ENCODE data around the gene SH3RF3. TPM values are rescaled to one million over a fixed set of nuclear protein-coding genes. Genes with fewer than 3 reads are reported as not detected.
A peak's percentile ranks its signal among the peaks of the same experiment; 100 is the strongest.

Gene SH3RF3
- total and polyA plus RNA-seq, 2 donors (not counting 1 experiment from before 2014, with no cell fraction given), result 8.3 to 10.1 TPM

- H3K36me3 ChIP-seq (ENCODE audit: control insufficient read depth, insufficient read depth, low read length), result no peaks in the 10 kb centered on the region
- no peak for DNase-seq (ENCODE audit: low read depth in 2 of 2)
- H3K9me3 ChIP-seq (ENCODE audit: control insufficient read depth, insufficient read depth, low read depth, low read length), result no peaks in the 10 kb centered on the region
- no peaks in the 10 kb centered on the region for H4K20me1 ChIP-seq (ENCODE audit: control insufficient read depth, extremely low read depth, insufficient read depth, low read length)
- no peak overlapping the region for H3K4me3 ChIP-seq (replicated peaks in 1 of 4; ENCODE audit: control extremely low read depth in 1 of 4, insufficient read depth in 1 of 4, low read depth in 3 of 4, low read length in 4 of 4)
- H3K4me2 ChIP-seq (ENCODE audit: extremely low read depth, insufficient read depth, low read length), result no peak overlapping the region
- no peak overlapping the region for H2AFZ ChIP-seq (ENCODE audit: low read length)
- no peak overlapping the region for H3K9ac ChIP-seq (ENCODE audit: insufficient read depth, low read length)
- H3K79me2 ChIP-seq (ENCODE audit: control insufficient read depth, insufficient read depth, low read length), result no peaks in the 10 kb centered on the region
- no peak overlapping the region for H3K27ac ChIP-seq (ENCODE audit: insufficient read depth, low read length)
- TF ChIP-seq CTCF (conservative IDR thresholded peaks at IDR 0.05 in 1 of 2, IDR thresholded peaks at IDR 0.05 in 1 of 2; ENCODE audit: low read depth in 1 of 2, low read length in 2 of 2) (no peak), EZH2 (IDR thresholded peaks at IDR 0.05; ENCODE audit: low read length, missing control alignments) (no peak)
- H3K4me1 ChIP-seq (ENCODE audit: control insufficient read depth, extremely low read depth, insufficient read depth, low read length), result no peaks in the 10 kb centered on the region
- H3K27me3 ChIP-seq (ENCODE audit: control insufficient read depth, insufficient read depth, low read length), result no peaks in the 10 kb centered on the region
These were observed 41.8 kb upstream of the SH3RF3 start for GRCh38 chr2:109087055-109087663.

GRCh38 chr2:109089602-109090300, 39.3 kb upstream of the SH3RF3 start:
- H3K4me2 ChIP-seq (ENCODE audit: extremely low read depth, insufficient read depth, low read length), result no peak overlapping the region
- no peak overlapping the region for H3K27ac ChIP-seq (ENCODE audit: insufficient read depth, low read length)
- no peak overlapping the region for H3K9ac ChIP-seq (ENCODE audit: insufficient read depth, low read length)
- H3K79me2 ChIP-seq (ENCODE audit: control insufficient read depth, insufficient read depth, low read length), result no peaks in the 10 kb centered on the region
- no peak for TF ChIP-seq EZH2 (IDR thresholded peaks at IDR 0.05; ENCODE audit: low read length, missing control alignments)
- TF ChIP-seq CTCF (conservative IDR thresholded peaks at IDR 0.05 in 1 of 2, IDR thresholded peaks at IDR 0.05 in 1 of 2; ENCODE audit: low read depth in 1 of 2, low read length in 2 of 2), result no peak
- no peaks in the 10 kb centered on the region for H3K9me3 ChIP-seq (ENCODE audit: control insufficient read depth, insufficient read depth, low read depth, low read length)
- H3K4me3 ChIP-seq (replicated peaks in 1 of 4; ENCODE audit: control extremely low read depth in 1 of 4, insufficient read depth in 1 of 4, low read depth in 3 of 4, low read length in 4 of 4), result no peak overlapping the region
- no peaks in the 10 kb centered on the region for H4K20me1 ChIP-seq (ENCODE audit: control insufficient read depth, extremely low read depth, insufficient read depth, low read length)
- DNase-seq (ENCODE audit: low read depth in 2 of 2), result peak in 1 of 2 donors; percentile 5
- no peak overlapping the region for H2AFZ ChIP-seq (ENCODE audit: low read length)
- no peaks in the 10 kb centered on the region for H3K4me1 ChIP-seq (ENCODE audit: control insufficient read depth, extremely low read depth, insufficient read depth, low read length)
- H3K27me3 ChIP-seq (ENCODE audit: control insufficient read depth, insufficient read depth, low read length), result no peaks in the 10 kb centered on the region
- no peaks in the 10 kb centered on the region for H3K36me3 ChIP-seq (ENCODE audit: control insufficient read depth, insufficient read depth, low read length)

GRCh38 chr2:109091526-109091925, 37.5 kb upstream of the SH3RF3 start:
- DNase-seq (ENCODE audit: low read depth in 2 of 2), result no peak
- no peak overlapping the region for H3K27ac ChIP-seq (ENCODE audit: insufficient read depth, low read length)
- no peaks in the 10 kb centered on the region for H4K20me1 ChIP-seq (ENCODE audit: control insufficient read depth, extremely low read depth, insufficient read depth, low read length)
- no peak overlapping the region for H2AFZ ChIP-seq (ENCODE audit: low read length)
- H3K27me3 ChIP-seq (ENCODE audit: control insufficient read depth, insufficient read depth, low read length), result no peaks in the 10 kb centered on the region
- no peaks in the 10 kb centered on the region for H3K9me3 ChIP-seq (ENCODE audit: control insufficient read depth, insufficient read depth, low read depth, low read length)
- no peaks in the 10 kb centered on the region for H3K79me2 ChIP-seq (ENCODE audit: control insufficient read depth, insufficient read depth, low read length)
- no peaks in the 10 kb centered on the region for H3K4me1 ChIP-seq (ENCODE audit: control insufficient read depth, extremely low read depth, insufficient read depth, low read length)
- H3K36me3 ChIP-seq (ENCODE audit: control insufficient read depth, insufficient read depth, low read length), result no peaks in the 10 kb centered on the region
- TF ChIP-seq EZH2 (IDR thresholded peaks at IDR 0.05; ENCODE audit: low read length, missing control alignments) (no peak), CTCF (conservative IDR thresholded peaks at IDR 0.05 in 1 of 2, IDR thresholded peaks at IDR 0.05 in 1 of 2; ENCODE audit: low read depth in 1 of 2, low read length in 2 of 2) (no peak)
- no peak overlapping the region for H3K9ac ChIP-seq (ENCODE audit: insufficient read depth, low read length)
- H3K4me2 ChIP-seq (ENCODE audit: extremely low read depth, insufficient read depth, low read length), result no peak overlapping the region
- H3K4me3 ChIP-seq (replicated peaks in 1 of 4; ENCODE audit: control extremely low read depth in 1 of 4, insufficient read depth in 1 of 4, low read depth in 3 of 4, low read length in 4 of 4), result no peak overlapping the region

All from fibroblast of lung (primary cell).